ENCODE data around the gene CYB561A3.

Gene CYB561A3

GRCh38 chr11:61345170-61345610, 16.5 kb downstream of the CYB561A3 start:
- DNase-seq (ENCODE audit: low read depth in 2 of 2), result no peak

DNA sequence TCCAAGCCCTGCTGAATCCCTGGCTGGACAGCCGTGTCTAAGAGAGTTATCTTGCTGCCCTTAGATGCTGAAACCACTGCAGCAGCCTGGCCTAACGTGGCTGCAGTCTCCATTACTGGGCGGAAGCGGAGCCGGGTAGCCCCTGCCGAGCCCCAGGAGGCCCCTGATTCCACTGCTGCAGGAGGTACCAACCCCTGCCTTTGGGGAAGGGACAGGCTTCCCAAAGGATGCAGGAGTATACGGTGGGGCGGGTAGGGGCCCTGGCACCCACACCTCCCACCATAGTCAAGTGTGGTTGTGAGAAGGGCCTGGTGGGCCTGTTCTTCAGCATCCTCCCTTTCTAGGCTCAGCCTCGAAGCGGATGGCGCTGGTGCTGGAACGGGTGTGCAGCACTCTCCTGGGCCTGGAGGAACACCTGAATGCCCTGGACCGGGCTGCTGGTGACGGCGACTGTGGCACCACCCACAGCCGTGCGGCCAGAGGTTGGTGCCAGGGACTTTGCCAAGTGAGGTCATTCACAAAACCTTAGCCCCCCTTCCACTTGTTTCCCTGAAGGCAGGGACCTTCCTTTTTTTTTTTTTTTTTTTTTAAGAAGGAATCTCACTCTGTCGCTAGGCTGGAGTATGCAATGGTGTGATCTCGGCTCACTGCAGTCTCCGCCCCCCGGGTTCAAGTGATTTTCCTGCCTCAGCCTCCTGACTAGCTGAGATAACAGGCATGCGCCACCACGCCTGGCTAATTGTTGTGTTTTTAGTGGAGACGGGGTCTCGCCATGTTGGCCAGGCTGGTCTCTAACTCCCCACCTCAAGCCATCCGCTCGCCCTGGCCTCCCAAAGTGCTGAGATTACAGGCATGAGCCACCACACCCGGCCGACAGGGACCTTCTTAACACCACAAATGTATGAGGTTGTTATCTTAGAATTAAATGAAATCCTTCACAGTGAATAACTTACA, 17.6 kb downstream of the CYB561A3 start:
- DNase-seq (ENCODE audit: low read depth in 2 of 2), result no peak

DNA sequence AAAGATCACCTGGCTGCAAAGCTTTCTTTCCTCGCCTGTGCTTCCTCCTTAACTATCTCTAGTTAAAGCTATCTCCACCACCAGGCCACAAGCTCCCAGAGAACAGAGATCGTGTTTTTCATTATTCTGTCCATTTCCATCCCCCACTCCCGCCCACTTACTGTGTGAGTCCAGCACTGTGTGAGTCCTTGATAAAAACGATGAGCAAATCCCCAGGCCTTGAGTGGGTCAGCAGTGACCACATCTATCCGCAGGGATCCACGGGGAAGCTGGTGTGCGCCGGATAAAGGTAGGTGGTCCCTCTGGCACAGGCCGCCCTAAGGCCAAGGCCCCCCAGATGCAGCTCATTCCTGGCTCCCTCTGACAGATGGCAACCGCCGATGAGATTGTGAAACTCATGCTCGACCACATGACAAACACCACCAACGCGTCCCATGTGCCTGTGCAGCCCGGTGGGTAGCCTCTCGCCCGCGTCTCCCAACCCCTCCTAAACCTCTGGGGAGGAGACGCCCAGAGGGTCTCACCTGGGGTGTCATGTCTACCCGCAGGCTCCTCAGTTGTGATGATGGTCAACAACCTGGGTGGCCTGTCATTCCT, 19.4 kb downstream of the CYB561A3 start:
- no peak for DNase-seq (ENCODE audit: low read depth in 2 of 2)

DNA sequence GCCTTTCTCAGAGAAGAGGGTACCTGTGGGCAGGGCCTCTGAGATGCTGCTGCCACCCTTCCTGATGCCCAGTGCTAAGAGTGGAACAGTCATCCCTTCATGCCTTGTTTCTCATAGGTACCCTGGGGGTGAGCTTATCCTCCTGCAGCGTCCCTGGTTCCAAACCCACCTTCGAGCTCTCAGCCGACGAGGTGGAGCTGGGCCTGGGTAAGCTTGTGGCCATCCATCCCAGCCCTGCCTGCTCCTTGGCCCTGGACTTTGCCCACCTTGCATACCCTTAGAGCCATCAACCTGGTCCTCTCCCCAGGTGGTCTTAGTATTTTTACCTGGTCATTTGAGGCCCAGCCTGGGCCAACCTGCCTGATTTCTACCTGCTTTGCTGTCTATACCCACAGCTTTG, 20.0 kb downstream of the CYB561A3 start:
- no peak for DNase-seq (ENCODE audit: low read depth in 2 of 2)

DNA sequence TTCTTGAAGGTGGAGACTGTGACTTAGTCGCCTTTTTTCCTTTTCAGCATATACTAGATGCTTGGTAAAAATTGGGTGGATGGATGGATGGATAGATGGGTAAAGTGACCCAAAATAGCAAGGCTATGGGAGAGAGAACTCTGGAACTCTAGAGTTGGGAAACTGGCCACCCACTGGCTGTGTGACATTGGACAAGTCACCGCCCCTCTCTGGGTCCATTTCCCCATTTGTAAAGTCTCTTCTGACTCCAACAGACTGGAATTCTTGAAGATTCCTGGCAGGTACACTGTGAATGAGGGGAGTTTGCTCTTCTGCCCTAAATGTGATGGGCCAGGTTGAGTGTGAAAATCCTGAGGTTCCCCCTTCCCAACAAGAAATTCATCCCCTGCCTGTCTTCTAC, 20.7 kb downstream of the CYB561A3 start:
- DNase-seq (ENCODE audit: low read depth in 2 of 2), result no peak

DNA sequence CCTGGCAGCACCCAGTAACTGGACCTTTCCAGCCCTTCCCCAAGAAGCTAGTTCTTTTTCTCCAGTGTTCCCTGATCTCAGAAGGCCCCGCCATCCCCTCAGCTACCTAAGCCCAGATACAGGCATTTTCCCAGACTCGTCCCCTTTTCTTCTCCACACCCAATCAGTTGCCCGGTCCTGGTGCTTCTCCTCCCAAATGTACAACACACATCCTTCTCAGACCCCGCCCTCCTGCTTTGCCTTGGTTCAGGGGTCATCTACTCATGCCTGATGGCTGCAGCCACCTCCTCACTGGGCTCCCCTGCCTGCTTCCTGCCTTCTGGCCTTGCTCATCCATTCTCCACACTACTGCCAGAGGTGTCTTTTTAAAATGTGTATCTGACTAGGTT, 22.2 kb downstream of the CYB561A3 start:
- no peak for DNase-seq (ENCODE audit: low read depth in 2 of 2)

- DNase-seq (ENCODE audit: low read depth in 2 of 2), result no peak
Observed at GRCh38 chr11:61338783-61339489, 22.7 kb downstream of the CYB561A3 start.

DNA sequence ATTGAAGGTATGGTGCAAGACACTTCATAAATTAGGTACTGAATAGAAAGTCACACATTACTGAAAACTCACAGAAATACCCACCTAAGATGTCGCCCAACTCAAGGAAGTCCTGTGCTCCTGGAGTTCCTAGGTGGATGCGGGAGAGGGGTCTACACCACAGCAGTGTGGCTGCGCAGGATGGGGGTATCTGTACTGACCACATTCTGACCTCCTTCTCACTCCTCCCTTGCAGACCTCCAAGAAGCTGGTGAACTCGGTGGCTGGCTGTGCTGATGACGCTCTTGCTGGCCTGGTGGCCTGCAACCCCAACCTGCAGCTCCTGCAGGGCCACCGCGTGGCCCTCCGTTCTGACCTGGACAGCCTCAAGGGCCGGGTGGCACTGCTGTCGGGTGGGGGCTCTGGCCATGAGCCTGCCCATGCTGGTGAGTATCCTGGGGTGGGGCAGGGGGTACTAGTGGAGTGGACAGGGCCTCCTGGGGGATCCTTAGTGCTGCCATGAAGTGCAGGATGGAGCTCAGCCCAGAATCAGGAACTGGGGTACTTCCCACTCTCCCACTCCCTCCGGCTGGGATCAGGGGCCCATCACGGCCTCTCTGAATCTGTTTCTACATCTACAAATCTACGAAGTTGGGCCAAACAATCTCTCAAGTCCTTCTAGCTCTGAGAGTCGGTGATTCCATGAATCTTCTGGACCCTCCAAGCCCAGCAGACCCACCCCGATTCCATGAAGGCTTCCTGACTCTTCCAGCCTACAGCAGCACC, 23.8 kb downstream of the CYB561A3 start:
- DNase-seq (ENCODE audit: low read depth in 2 of 2), result no peak

DNA sequence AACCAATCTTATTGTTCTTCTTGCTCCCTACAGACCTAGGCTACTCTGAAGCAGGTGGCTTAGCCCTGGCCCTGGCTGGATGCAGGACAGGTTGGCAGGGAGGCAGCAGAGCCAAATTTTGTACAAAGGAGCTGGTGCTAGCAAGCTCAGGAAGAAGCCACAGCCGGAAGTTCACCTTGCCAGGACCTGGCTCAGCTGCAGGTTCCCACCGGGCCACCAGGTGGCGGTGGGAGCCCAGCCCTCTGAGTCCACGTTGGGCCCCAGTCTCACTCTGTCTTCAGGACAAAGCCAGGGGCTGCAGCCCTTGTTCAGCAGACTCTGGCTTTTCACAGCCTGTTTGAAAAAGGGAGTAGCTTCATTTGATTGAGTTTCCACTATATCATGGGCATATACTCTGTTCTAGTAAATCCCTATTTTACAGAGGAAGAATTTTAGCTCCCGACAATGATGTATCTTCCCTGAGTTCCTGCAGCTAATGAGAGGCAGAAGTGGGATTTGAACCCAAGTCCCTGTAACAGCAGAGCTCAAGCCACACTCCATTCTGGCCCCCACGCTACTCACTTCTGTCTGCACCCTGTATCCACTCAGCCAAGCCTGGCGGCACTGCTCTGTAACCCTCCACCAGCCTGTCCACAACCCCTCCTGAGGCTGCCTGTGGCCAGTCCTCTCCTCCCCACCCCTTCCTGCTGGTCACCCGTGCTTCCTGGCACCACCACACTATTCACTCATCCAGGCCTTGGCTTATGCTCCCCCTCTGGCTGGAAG, 25.3 kb downstream of the CYB561A3 start:
- peak; percentile 60 for DNase-seq (ENCODE audit: low read depth in 2 of 2)

DNA sequence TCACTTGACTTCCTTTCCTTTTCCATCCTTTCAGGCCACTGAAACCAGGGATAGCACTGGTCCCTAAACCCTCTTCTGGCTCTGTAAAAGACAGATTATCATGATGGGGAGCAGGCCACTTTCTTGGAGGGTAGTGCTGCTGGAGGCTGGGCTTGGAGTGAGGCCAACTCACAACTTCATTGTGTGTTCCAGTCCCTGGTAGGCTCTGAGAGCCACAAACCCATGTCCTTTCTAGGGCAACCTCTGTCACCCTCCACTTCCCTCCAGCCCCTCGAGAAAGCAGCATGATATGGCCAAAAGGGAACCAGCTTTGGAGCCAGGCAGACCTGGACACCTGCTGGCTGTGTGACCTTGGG, 26.3 kb downstream of the CYB561A3 start:
- DNase-seq (ENCODE audit: low read depth in 2 of 2), result no peak

DNA sequence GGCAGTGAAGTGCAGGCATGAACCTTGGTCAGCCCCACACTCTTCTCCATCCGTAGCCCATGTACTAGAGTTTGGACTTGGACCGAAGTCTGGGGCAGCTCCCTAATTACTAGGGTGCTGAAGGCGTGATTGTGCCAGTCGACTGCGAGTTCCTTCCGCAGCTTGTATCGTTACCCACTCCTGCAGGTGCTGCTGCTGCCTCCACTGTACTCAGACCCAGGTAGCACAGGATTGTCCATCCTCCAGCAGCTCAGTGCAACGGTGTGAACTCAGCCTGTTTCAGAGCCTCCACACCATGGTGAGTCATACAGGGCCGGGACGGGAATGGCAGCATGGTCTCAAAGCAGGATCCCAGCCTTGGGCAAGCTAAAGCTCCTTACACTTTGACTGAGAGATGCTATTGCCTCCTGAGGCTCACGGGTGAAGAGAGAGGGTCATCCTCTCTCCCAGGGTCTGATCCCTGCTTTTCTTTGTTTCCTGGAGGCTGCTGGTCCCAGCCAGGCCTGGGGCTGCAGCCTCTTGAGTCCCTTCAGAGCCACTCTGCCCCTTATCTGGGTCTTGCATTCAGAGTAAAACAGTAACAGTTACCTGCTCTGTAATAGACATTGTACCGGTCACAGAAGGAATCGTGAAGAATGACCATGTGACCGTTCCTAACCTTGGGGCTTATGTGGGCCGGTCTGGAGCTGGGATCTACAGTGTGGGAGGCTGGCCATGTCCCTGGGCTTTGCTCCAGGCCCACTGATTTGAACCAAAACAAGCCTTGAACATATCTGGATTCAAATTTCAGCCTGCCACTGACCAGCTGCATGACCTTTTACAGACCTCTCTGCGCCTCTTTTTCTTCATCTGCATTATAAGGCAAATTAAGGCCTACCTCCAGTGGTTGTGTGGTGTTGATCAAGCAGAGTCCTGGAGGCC, 27.0 kb downstream of the CYB561A3 start:
- DNase-seq (ENCODE audit: low read depth in 2 of 2), result no peak

DNA sequence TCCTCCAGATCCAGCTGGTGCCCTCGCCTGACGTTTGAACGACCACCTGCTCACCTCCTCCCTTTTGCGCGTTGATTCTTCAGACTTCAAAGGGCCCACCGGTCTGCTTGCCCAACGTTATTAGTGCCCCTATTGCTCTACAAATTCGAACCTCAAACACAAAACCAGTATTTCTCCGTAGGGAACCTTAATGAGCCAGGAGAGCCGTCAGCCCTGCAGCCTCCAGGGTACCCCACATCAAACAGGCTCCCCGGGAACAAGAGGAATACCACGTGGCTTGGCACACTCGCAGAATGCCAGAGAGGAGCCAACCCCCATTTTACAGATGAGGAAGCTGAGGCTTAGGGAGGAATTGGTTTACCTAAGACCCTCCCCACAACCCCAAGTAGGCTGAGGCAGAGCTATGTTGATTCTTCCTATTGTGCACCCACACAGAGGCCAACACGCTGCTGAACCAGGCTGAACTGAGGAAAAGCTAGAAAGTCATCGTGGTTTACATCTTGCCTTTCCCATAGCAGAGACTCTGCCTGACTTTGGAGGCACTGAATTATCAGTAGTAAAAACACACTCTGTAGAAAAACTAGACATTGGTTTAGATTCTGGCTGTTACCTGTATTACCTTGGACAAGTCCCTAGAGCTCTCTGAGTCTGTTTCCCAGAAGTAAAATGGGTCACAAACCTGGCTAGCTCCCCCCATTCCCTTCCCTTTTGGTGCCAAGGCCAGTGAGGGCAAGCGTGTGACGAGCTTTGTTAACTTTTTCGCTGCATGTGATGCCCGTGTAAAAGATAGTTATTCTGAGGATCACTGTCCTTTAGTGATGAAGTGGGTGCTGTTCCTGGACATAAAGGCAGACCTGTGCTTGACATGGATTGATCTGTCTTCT, 27.9 kb downstream of the CYB561A3 start:
- DNase-seq (ENCODE audit: low read depth in 2 of 2), result no peak

DNA sequence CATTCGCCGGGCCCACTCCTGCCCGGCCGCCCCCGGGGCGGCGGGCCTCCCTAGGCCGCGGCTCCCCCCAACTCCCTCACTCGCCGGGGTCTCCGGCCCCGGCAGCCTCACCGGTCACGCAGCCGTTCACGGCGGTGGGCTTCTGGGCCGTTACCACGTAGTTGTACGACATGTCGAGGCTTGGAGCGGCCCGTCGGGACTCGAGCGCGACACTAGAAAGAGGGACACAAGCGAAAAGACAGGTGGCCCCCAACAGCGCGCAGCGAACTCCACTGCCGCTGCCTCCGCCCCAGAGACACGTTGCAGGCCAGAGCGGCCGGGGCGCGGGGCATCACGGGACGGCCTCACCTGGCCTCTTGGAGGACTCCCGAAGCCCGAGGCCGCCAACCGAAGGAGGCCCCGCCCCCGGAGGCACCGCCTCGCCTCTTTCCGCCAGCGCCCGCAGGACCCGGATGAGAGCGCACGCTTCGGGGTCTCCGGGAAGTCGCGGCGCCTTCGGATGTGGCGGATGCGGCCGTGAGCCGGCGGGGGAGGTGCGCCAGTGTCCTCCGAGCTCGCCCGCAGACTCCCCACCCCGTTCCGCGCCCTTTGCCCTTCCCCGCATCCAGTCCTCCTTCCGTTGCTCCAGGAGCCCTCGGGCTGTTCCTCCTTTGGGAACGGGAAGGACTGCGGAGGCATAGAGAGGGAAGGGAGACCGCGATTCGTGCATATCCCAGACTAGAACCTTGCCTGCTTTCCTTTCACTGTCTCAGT, 28.7 kb downstream of the CYB561A3 start, which contains the start of the genes DDB1 and TKFC:
TSS of gene DDB1 (minus strand) at position 309 of the 753 bp plus-strand sequence. CDS start at position 172, 137 bp downstream.
TSS of gene TKFC (plus strand) at position 432 of the 753 bp plus-strand sequence. CDS start 1,501 bp downstream, outside the sequence.
- DNase-seq (ENCODE audit: low read depth in 2 of 2), result peak; percentile 93 to 95

DNA sequence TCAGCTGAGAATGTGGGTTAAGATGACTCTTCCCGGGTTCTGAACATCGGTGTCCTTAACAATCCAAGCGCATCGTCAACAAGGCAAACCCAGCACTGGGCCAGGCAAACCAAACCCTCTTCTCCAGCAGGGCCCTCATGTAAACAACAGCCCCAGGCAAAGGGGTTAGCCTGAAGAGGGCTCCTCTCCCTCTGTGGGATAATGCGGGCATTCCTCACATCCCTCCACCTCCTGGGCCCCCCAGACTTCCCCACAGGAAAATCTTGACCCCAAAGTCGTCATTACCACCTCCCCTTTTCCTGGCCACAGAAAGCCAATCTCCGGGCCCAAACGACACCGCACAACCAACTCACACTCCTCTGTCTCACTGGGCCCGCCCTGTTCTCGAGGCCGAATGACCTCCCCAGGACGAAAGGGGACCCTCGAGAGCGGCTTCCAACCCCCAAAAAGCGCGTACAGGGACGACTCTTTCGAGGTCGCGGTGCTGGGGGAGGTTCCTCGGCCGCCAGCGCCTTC, 29.3 kb downstream of the CYB561A3 start:
- DNase-seq (ENCODE audit: low read depth in 2 of 2), result no peak

DNA sequence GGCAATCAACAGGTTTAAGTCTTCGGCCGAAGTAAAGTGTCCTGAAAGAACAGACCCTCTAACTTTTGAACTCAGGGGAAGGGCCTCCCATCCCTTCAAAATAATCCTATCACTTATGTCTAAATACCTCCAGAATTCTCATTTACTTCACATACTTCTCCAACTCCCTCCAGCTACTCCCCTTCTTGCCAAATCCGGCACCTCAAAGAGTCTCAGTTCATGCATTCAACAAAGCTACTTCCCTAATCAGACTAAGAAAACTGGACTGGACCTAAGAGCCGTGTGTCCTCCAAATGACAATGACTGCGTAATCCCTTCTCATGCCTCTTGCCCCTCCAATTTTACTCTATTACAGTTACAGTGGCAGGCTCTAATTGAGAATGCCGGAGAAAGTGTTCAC, 30.0 kb downstream of the CYB561A3 start:
- no peak for DNase-seq (ENCODE audit: low read depth in 2 of 2)

GRCh38 chr11:61329871-61330270, 31.8 kb downstream of the CYB561A3 start:
- no peak for DNase-seq (ENCODE audit: low read depth in 2 of 2)

DNA sequence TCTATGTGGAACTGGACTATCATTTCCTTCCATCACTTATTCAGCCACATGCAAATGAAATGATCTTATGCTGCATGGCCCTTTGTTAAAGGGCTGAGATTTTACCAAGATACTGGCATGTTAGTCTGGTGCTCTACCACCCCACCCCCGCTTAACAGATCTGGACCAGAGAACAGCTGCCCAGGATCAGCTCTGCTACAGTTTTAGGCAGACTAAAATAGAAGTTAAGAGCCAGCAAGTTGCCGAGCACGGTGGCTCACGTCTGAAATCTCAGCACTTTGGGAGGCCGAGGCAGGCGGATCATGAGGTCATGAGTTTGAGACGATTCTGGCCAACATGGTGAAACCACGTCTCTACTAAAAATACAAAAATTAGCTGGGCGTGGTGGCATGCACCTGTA, 33.3 kb downstream of the CYB561A3 start:
- no peak for DNase-seq (ENCODE audit: low read depth in 2 of 2)

- DNase-seq (ENCODE audit: low read depth in 2 of 2), result no peak
Observed at GRCh38 chr11:61327669-61328071, 34.0 kb downstream of the CYB561A3 start.
